AG09309 (cell line): ENCODE results near the gene NDUFV1.

ENCODE experiments used
- DNase-seq: peaks from one replicate; pipeline ENCODE4 v3.0.0-alpha.2; 2010; ENCODE audit warnings: low read depth
- H3K4me3 ChIP-seq: 2 replicates; pipeline ENCODE4 v1.5.1; 2011; ENCODE audit warnings: mild to moderate bottlenecking, low read depth, low read length, moderate library complexity; ENCODE audit not compliant: control insufficient read depth
- CTCF ChIP-seq: IDR thresholded peaks from 2 replicates; pipeline ENCODE4 v1.5.1; 2011; ENCODE audit warnings: mild to moderate bottlenecking, low read depth, low read length, inconsistent platforms; ENCODE audit not compliant: insufficient read depth, control insufficient read depth; ENCODE audit errors: missing control alignments

The NDUFV1 gene

GRCh38 chr11:67631853-67632174 lies 25.1 kb downstream of the NDUFV1 start:
- no peak for TF ChIP-seq CTCF
- DNase-seq = no peak
- H3K4me3 ChIP-seq = no peak overlapping the region

DNA sequence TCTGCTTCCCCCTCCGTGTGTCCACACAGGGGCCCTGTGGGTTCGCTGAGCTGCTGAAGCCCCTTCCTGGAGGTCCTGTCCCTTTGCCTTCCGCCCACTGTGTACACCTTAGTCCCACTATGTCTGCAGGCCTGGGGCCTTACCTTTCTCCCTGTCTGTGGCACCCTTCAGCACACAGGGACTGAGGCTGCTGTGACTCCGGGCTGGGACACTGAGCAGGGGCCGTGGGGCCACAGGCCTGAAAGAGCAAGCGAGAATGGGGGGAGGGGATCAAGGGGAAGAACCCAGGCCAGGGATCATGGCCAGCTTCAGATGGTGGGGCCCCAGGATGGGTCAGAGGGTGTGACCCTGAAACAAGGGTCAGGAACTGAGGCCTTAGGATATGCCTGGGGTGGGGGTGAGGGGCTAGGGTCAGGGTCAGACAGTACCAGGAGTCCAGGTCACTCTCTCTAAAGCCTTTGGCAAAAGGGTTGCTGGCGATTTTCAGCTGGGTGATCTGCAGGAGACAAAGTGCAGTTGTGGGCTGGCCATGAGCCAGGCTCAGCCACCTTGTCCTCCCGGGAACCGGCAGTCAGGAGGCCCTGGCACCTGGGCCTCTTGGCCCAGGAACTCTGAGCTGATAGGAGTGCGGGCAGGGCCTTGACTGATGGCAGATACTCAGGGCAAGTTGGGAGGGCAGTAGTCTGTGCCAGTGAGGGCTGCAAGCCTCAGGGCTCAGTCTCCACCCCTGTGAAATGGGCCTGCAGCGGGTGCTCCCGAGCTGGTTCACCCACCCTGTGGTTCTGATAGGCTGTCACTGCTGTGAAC lies 25.6 kb downstream of the NDUFV1 start:
- no peak overlapping the region for H3K4me3 ChIP-seq
- no peak for TF ChIP-seq CTCF
- DNase-seq = no peak

- TF ChIP-seq CTCF = no peak
- H3K4me3 ChIP-seq = no peak overlapping the region
- no peak for DNase-seq
These were observed 26.4 kb downstream of the NDUFV1 start for GRCh38 chr11:67632982-67633755.

GRCh38 chr11:67633758-67634365 lies 27.1 kb downstream of the NDUFV1 start:
- H3K4me3 ChIP-seq = no peak overlapping the region
- TF ChIP-seq CTCF = no peak
- no peak for DNase-seq

- no peak for DNase-seq
- TF ChIP-seq CTCF = no peak
- H3K4me3 ChIP-seq = no peak overlapping the region
These were observed 27.9 kb downstream of the NDUFV1 start for GRCh38 chr11:67634366-67635230.

DNA sequence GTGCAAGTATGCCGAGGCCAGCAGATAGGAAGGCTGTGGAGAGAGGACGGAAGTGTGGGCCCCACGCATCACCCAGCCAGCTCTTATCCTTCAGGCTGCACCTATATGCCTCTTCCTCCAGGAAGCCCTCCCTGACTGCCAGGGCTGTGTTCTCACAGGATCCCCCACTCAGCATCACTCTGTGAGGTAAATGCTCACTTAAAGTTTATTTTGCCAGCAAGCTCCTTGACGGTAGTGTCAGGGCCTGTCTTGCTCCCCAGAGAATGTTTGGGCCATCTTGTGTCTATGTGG lies 28.4 kb downstream of the NDUFV1 start:
- no peak for DNase-seq
- TF ChIP-seq CTCF = no peak
- no peak overlapping the region for H3K4me3 ChIP-seq
